Measurements from ENCODE around the gene SPEN.
"Not testable (repeated sequence)": the region's sequence is repeated elsewhere in the genome, so short reads cannot be mapped to it uniquely, and the experiment has no call there.

SPEN gene

GRCh38 chr1:15834406-15835204 is 12.9 kb upstream of the SPEN start:
- peak; percentile 76 to 89 (median 80) for DNase-seq (ENCODE audit: low read depth in 3 of 3)

GRCh38 chr1:15835205-15835740 is 12.2 kb upstream of the SPEN start:
- no peak for DNase-seq (ENCODE audit: low read depth in 3 of 3)

GRCh38 chr1:15835741-15836510 is 11.6 kb upstream of the SPEN start:
- peak; percentile 98 to 100 (median 99) for DNase-seq (ENCODE audit: low read depth in 3 of 3)

- DNase-seq (ENCODE audit: low read depth in 3 of 3), result not testable (repeated sequence)
Observed at GRCh38 chr1:15836511-15836771, 11.1 kb upstream of the SPEN start.

GRCh38 chr1:15836772-15837669 is 10.5 kb upstream of the SPEN start:
- peak in 1 of 3 experiments; percentile 56 for DNase-seq (ENCODE audit: low read depth in 3 of 3)

GRCh38 chr1:15837931-15838330 is 9.6 kb upstream of the SPEN start:
- DNase-seq (ENCODE audit: low read depth in 3 of 3), result no peak

- DNase-seq (ENCODE audit: low read depth in 3 of 3), result no peak
Observed at GRCh38 chr1:15838721-15839120, 8.8 kb upstream of the SPEN start.

- no peak for DNase-seq (ENCODE audit: low read depth in 3 of 3)
Observed at GRCh38 chr1:15843826-15844572, 3.5 kb upstream of the SPEN start.

- DNase-seq (ENCODE audit: low read depth in 3 of 3), result not testable (repeated sequence)
Observed at GRCh38 chr1:15846056-15846455, 1.5 kb upstream of the SPEN start.

GRCh38 chr1:15847893-15848142 is 311 bp downstream of the SPEN start:
- DNase-seq (ENCODE audit: low read depth in 3 of 3), result peak in 1 of 3 experiments; percentile 33

GRCh38 chr1:15848143-15848928 is 829 bp downstream of the SPEN start:
- peak in 2 of 3 experiments; percentile 13 to 41 for DNase-seq (ENCODE audit: low read depth in 3 of 3)

GRCh38 chr1:15848929-15849774 is 1.6 kb downstream of the SPEN start:
- DNase-seq (ENCODE audit: low read depth in 3 of 3), result peak; percentile 37 to 77 (median 55)

- DNase-seq (ENCODE audit: low read depth in 3 of 3), result peak in 1 of 3 experiments; percentile 47
Observed at GRCh38 chr1:15849775-15850324, 2.3 kb downstream of the SPEN start.

GRCh38 chr1:15850471-15851001 is 3.0 kb downstream of the SPEN start:
- DNase-seq (ENCODE audit: low read depth in 3 of 3), result no peak

- no peak for DNase-seq (ENCODE audit: low read depth in 3 of 3)
Observed at GRCh38 chr1:15851210-15852035, 3.9 kb downstream of the SPEN start.

- no peak for DNase-seq (ENCODE audit: low read depth in 3 of 3)
Observed at GRCh38 chr1:15852036-15852827, 4.7 kb downstream of the SPEN start.

GRCh38 chr1:15852828-15853302 is 5.4 kb downstream of the SPEN start:
- DNase-seq (ENCODE audit: low read depth in 3 of 3), result no peak
